Measurements from ENCODE around the gene SHROOM4. TPM values are rescaled to one million over a fixed set of nuclear protein-coding genes. Genes with fewer than 3 reads are reported as not detected.

Gene SHROOM4
- total and polyA plus RNA-seq, 2 experiments from 2014 or later, result 1.9 to 8.5 TPM

DNA sequence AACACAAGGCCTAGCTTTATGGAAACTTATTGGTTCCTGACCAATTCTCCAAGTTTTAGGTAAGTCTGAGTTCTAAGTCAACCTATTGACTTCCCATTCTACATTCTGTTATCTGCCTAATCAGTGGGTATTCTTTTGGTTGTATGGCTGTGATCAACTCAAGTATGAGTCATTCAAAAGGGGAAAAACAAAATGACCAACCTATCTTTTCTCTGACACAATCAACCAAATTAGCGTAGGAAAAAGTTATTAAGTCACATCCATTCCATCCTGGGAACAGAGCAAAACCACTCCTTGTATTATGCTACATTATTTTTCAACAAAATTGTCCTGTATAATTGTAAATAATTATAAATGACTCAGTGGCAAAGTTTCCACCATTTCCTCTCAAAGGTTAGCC lies 136.2 kb downstream of the SHROOM4 start (continued):
- TF ChIP-seq, protein P1, sequence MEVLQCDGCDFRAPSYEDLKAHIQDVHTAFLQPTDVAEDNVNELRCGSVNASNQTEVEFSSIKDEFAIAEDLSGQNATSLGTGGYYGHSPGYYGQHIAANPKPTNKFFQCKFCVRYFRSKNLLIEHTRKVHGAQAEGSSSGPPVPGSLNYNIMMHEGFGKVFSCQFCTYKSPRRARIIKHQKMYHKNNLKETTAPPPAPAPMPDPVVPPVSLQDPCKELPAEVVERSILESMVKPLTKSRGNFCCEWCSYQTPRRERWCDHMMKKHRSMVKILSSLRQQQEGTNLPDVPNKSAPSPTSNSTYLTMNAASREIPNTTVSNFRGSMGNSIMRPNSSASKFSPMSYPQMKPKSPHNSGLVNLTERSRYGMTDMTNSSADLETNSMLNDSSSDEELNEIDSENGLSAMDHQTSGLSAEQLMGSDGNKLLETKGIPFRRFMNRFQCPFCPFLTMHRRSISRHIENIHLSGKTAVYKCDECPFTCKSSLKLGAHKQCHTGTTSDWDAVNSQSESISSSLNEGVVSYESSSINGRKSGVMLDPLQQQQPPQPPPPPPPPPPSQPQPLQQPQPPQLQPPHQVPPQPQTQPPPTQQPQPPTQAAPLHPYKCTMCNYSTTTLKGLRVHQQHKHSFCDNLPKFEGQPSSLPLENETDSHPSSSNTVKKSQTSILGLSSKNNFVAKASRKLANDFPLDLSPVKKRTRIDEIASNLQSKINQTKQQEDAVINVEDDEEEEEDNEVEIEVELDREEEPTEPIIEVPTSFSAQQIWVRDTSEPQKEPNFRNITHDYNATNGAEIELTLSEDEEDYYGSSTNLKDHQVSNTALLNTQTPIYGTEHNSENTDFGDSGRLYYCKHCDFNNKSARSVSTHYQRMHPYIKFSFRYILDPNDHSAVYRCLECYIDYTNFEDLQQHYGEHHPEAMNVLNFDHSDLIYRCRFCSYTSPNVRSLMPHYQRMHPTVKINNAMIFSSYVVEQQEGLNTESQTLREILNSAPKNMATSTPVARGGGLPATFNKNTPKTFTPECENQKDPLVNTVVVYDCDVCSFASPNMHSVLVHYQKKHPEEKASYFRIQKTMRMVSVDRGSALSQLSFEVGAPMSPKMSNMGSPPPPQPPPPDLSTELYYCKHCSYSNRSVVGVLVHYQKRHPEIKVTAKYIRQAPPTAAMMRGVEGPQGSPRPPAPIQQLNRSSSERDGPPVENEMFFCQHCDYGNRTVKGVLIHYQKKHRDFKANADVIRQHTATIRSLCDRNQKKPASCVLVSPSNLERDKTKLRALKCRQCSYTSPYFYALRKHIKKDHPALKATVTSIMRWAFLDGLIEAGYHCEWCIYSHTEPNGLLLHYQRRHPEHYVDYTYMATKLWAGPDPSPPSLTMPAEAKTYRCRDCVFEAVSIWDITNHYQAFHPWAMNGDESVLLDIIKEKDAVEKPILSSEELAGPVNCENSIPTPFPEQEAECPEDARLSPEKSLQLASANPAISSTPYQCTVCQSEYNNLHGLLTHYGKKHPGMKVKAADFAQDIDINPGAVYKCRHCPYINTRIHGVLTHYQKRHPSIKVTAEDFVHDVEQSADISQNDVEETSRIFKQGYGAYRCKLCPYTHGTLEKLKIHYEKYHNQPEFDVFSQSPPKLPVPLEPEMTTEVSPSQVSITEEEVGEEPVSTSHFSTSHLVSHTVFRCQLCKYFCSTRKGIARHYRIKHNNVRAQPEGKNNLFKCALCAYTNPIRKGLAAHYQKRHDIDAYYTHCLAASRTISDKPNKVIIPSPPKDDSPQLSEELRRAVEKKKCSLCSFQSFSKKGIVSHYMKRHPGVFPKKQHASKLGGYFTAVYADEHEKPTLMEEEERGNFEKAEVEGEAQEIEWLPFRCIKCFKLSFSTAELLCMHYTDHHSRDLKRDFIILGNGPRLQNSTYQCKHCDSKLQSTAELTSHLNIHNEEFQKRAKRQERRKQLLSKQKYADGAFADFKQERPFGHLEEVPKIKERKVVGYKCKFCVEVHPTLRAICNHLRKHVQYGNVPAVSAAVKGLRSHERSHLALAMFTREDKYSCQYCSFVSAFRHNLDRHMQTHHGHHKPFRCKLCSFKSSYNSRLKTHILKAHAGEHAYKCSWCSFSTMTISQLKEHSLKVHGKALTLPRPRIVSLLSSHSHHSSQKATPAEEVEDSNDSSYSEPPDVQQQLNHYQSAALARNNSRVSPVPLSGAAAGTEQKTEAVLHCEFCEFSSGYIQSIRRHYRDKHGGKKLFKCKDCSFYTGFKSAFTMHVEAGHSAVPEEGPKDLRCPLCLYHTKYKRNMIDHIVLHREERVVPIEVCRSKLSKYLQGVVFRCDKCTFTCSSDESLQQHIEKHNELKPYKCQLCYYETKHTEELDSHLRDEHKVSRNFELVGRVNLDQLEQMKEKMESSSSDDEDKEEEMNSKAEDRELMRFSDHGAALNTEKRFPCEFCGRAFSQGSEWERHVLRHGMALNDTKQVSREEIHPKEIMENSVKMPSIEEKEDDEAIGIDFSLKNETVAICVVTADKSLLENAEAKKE (CRISPR knock-in tag; IDR thresholded peaks at IDR 0.05), result no peak
- TF ChIP-seq EZH2 (IDR thresholded peaks at IDR 0.05; ENCODE audit: low read depth, unreplicated experiment) (no peak), JUNB (IDR thresholded peaks at IDR 0.05; ENCODE audit: unreplicated experiment) (no peak), CREB1 (CRISPR knock-in tag; IDR thresholded peaks at IDR 0.05; ENCODE audit: low read depth) (no peak), EZH2phosphoT487 (IDR thresholded peaks at IDR 0.05; ENCODE audit: unreplicated experiment) (no peak)
- TF ChIP-seq, protein P2, sequence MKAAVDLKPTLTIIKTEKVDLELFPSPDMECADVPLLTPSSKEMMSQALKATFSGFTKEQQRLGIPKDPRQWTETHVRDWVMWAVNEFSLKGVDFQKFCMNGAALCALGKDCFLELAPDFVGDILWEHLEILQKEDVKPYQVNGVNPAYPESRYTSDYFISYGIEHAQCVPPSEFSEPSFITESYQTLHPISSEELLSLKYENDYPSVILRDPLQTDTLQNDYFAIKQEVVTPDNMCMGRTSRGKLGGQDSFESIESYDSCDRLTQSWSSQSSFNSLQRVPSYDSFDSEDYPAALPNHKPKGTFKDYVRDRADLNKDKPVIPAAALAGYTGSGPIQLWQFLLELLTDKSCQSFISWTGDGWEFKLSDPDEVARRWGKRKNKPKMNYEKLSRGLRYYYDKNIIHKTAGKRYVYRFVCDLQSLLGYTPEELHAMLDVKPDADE (IDR thresholded peaks at IDR 0.05), result no peak

DNA sequence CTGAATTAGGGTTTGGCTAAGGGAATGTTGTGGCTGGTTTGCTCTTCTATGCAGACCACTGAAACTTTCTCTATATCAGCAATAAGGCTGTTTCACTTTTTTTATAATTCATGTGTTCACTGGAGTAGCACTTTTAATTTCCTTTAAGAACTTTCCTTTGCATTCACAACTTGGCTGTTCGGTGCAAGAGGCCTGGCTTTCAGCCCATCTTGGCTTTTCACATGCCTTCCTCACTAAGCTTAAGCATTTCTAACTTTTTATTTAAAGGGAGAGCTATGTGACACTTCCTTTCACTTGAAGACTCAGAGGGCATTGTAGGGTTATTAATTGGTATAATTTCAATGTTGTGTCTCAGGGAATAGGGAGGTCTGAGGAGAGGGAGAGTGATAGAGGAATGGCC lies 142.3 kb downstream of the SHROOM4 start:
- no peaks in the 10 kb centered on the region for H3K27me3 ChIP-seq (ENCODE audit: insufficient read depth)
- no peaks in the 10 kb centered on the region for H4K20me1 ChIP-seq (replicated peaks; ENCODE audit: insufficient read depth)
- Mint-ChIP-seq H3K9me3 (no peaks in the 10 kb centered on the region), H3K36me3 (ENCODE audit: low read depth) (no peaks in the 10 kb centered on the region), H3K27me3 (ENCODE audit: insufficient read depth, low read depth, poor library complexity) (no peaks in the 10 kb centered on the region), H3K4me3 (no peak overlapping the region), H3K27ac (no peak overlapping the region), H3K4me1 (no peaks in the 10 kb centered on the region)
- no peak overlapping the region for H2AFZ ChIP-seq
- no peak overlapping the region for H3K4me3 ChIP-seq
- no peaks in the 10 kb centered on the region for H3K9me2 ChIP-seq (ENCODE audit: insufficient read depth)
- no peaks in the 10 kb centered on the region for H3K36me3 ChIP-seq (ENCODE audit: insufficient read depth)
- no peak for ATAC-seq
- H3F3A ChIP-seq (replicated peaks; ENCODE audit: low read depth), result no peaks in the 10 kb centered on the region
- H3K27ac ChIP-seq (ENCODE audit: low read depth), result no peak overlapping the region
- H3K4me2 ChIP-seq, result no peak overlapping the region
- H3K4me1 ChIP-seq (ENCODE audit: insufficient read depth), result no peaks in the 10 kb centered on the region
- H3K79me2 ChIP-seq (replicated peaks; ENCODE audit: insufficient read depth), result no peaks in the 10 kb centered on the region
- DNase-seq (ENCODE audit: low spot score), result no peak
- no peak for TF ChIP-seq EZH2phosphoT487 (IDR thresholded peaks at IDR 0.05; ENCODE audit: unreplicated experiment)
- no peak for TF ChIP-seq STAT1 (IDR thresholded peaks at IDR 0.05; ENCODE audit: unreplicated experiment)
- TF ChIP-seq EZH2 (IDR thresholded peaks at IDR 0.05; ENCODE audit: low read depth, unreplicated experiment), result no peak
- TF ChIP-seq, protein P3, sequence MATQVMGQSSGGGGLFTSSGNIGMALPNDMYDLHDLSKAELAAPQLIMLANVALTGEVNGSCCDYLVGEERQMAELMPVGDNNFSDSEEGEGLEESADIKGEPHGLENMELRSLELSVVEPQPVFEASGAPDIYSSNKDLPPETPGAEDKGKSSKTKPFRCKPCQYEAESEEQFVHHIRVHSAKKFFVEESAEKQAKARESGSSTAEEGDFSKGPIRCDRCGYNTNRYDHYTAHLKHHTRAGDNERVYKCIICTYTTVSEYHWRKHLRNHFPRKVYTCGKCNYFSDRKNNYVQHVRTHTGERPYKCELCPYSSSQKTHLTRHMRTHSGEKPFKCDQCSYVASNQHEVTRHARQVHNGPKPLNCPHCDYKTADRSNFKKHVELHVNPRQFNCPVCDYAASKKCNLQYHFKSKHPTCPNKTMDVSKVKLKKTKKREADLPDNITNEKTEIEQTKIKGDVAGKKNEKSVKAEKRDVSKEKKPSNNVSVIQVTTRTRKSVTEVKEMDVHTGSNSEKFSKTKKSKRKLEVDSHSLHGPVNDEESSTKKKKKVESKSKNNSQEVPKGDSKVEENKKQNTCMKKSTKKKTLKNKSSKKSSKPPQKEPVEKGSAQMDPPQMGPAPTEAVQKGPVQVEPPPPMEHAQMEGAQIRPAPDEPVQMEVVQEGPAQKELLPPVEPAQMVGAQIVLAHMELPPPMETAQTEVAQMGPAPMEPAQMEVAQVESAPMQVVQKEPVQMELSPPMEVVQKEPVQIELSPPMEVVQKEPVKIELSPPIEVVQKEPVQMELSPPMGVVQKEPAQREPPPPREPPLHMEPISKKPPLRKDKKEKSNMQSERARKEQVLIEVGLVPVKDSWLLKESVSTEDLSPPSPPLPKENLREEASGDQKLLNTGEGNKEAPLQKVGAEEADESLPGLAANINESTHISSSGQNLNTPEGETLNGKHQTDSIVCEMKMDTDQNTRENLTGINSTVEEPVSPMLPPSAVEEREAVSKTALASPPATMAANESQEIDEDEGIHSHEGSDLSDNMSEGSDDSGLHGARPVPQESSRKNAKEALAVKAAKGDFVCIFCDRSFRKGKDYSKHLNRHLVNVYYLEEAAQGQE (IDR thresholded peaks at IDR 0.05; ENCODE audit: unreplicated experiment), result no peak
- no peak for TF ChIP-seq POLR2AphosphoS5 (IDR thresholded peaks at IDR 0.05; ENCODE audit: low read depth)
- TF ChIP-seq, protein P4, sequence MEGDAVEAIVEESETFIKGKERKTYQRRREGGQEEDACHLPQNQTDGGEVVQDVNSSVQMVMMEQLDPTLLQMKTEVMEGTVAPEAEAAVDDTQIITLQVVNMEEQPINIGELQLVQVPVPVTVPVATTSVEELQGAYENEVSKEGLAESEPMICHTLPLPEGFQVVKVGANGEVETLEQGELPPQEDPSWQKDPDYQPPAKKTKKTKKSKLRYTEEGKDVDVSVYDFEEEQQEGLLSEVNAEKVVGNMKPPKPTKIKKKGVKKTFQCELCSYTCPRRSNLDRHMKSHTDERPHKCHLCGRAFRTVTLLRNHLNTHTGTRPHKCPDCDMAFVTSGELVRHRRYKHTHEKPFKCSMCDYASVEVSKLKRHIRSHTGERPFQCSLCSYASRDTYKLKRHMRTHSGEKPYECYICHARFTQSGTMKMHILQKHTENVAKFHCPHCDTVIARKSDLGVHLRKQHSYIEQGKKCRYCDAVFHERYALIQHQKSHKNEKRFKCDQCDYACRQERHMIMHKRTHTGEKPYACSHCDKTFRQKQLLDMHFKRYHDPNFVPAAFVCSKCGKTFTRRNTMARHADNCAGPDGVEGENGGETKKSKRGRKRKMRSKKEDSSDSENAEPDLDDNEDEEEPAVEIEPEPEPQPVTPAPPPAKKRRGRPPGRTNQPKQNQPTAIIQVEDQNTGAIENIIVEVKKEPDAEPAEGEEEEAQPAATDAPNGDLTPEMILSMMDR (conservative IDR thresholded peaks at IDR 0.05; ENCODE audit: low read depth in 2 of 2), result no peak
- no peak for TF ChIP-seq JUNB (IDR thresholded peaks at IDR 0.05; ENCODE audit: unreplicated experiment)
- TF ChIP-seq ZNF114 (CRISPR knock-in tag; IDR thresholded peaks at IDR 0.05), result no peak
- TF ChIP-seq, protein P2 (IDR thresholded peaks at IDR 0.05), result no peak
